ENCODE measurements around the gene CKB.

GRCh38 chr14:103535891-103536565, 13.4 kb upstream of the CKB start:
- TF ChIP-seq POLR2A (IDR thresholded peaks at IDR 0.05): no peak
- no peak for TF ChIP-seq CTCF (IDR thresholded peaks at IDR 0.05)
